HepG2 (cell line): ENCODE results near the gene RPS6KB2. TPM values are rescaled to one million over a fixed set of nuclear protein-coding genes. Genes with fewer than 3 reads are reported as not detected.
A peak's percentile ranks its signal among the peaks of the same experiment; 100 is the strongest.

Experiments
- ARNTL ChIP-seq: sonication (generic); formaldehyde crosslinking; IDR thresholded peaks from 2 replicates; pipeline ENCODE4 v1.4.0; 2020; ENCODE audit warnings: mild to moderate bottlenecking, missing genetic modification reagents
- ETV6 ChIP-seq: sonication (generic); formaldehyde crosslinking; conservative IDR thresholded peaks from 2 replicates; pipeline ENCODE4 v1.4.0; 2020; ENCODE audit warnings: missing genetic modification reagents
- ISL2 ChIP-seq: sonication (generic); formaldehyde crosslinking; IDR thresholded peaks from 2 replicates; pipeline ENCODE4 v1.5.0; 2020; ENCODE audit warnings: missing genetic modification reagents
- KDM5A ChIP-seq: fragments of 200-600 bp; sonication (generic); IDR thresholded peaks from 2 replicates; pipeline ENCODE4 v1.7.0; 2018; ENCODE audit warnings: antibody characterized with exemption, mild to moderate bottlenecking, low read length, borderline replicate concordance
- KLF9 ChIP-seq: IDR thresholded peaks from 2 replicates; pipeline ENCODE4 v1.6.1; 2016; ENCODE audit warnings: low read depth
- ZBTB49 ChIP-seq: sonication (generic); formaldehyde crosslinking; IDR thresholded peaks from 2 replicates; pipeline ENCODE4 v1.4.0; 2020; ENCODE audit warnings: missing genetic modification reagents, borderline replicate concordance
- ZNF10 ChIP-seq: sonication (generic); formaldehyde crosslinking; IDR thresholded peaks from 2 replicates; pipeline ENCODE4 v1.4.0; 2020; ENCODE audit warnings: mild to moderate bottlenecking, low read depth, missing genetic modification reagents, borderline replicate concordance
- ZNF441 ChIP-seq: sonication (generic); formaldehyde crosslinking; IDR thresholded peaks from 2 replicates; pipeline ENCODE4 v1.7.0; 2021; ENCODE audit warnings: missing genetic modification reagents, borderline replicate concordance
- ZNF614 ChIP-seq: IDR thresholded peaks from 2 replicates; pipeline ENCODE4 v1.6.1; 2018; ENCODE audit warnings: missing biosample characterization, missing genetic modification reagents, inconsistent platforms, borderline replicate concordance
- ZNF800 ChIP-seq: sonication (generic); formaldehyde crosslinking; IDR thresholded peaks from 2 replicates; pipeline ENCODE4 v1.4.0; 2020; ENCODE audit warnings: missing genetic modification reagents
- polyA plus RNA-seq, 8 experiments: library from polyadenylated mRNA; depleted of rRNA in 3 of 8; stranded (reverse) in 7 of 8; unstranded in 1 of 8; fragments of >200 nt; fragmentation: Illumina TruSeq in 4 of 8; extraction: Trizol in 4 of 8; gene quantifications; 2 replicates each; pipeline versions ENCODE4 v1.2.1 to v1.2.3, GENCODE V29; 2011 to 2016; ENCODE audit warnings: low read depth in 4 of 8, missing spikeins in 1 of 8, mixed read lengths in 1 of 8; ENCODE audit not compliant: insufficient read depth in 1 of 8
- total RNA-seq, 5 experiments: library from RNA; depleted of rRNA; stranded (reverse); fragments of >200 nt; fragmentation: Illumina TruSeq; extraction: Trizol; gene quantifications; 2 replicates each; pipeline ENCODE4 v1.2.3, GENCODE V29; 2016; ENCODE audit warnings: low read depth in 1 of 5
- TF ChIP-seq, protein P1 (sequence below): sonication (generic); formaldehyde crosslinking; IDR thresholded peaks from 2 replicates; pipeline ENCODE4 v1.4.0; 2020; ENCODE audit warnings: missing genetic modification reagents
- TF ChIP-seq, protein P2 (sequence below): sonication (generic); formaldehyde crosslinking; IDR thresholded peaks from 2 replicates; pipeline ENCODE4; 2020; ENCODE audit warnings: missing genetic modification reagents, mild to moderate bottlenecking, borderline replicate concordance
- TF ChIP-seq, protein P3 (sequence below): sonication (generic); formaldehyde crosslinking; IDR thresholded peaks from 2 replicates; pipeline ENCODE4 v1.4.0; 2020; ENCODE audit warnings: missing genetic modification reagents, mild to moderate bottlenecking, borderline replicate concordance
- TF ChIP-seq, protein P4 (sequence below): IDR thresholded peaks from 2 replicates; pipeline ENCODE4 v1.6.1; 2016; ENCODE audit warnings: mild to moderate bottlenecking, missing biosample characterization, missing genetic modification reagents

RPS6KB2 gene
- total and polyA plus RNA-seq, 2 of the 13 experiments (the other 11 are each of a cell fraction or from before 2014, with no cell fraction given): 52.9 to 54.8 TPM

- TF ChIP-seq, protein P1, sequence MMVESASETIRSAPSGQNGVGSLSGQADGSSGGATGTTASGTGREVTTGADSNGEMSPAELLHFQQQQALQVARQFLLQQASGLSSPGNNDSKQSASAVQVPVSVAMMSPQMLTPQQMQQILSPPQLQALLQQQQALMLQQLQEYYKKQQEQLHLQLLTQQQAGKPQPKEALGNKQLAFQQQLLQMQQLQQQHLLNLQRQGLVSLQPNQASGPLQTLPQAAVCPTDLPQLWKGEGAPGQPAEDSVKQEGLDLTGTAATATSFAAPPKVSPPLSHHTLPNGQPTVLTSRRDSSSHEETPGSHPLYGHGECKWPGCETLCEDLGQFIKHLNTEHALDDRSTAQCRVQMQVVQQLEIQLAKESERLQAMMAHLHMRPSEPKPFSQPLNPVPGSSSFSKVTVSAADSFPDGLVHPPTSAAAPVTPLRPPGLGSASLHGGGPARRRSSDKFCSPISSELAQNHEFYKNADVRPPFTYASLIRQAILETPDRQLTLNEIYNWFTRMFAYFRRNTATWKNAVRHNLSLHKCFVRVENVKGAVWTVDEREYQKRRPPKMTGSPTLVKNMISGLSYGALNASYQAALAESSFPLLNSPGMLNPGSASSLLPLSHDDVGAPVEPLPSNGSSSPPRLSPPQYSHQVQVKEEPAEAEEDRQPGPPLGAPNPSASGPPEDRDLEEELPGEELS (CRISPR knock-in tag): peak; percentile 49; the same call in 1 of the 2 replicates
- TF ChIP-seq KLF9 (CRISPR knock-in tag) (peak; percentile 74; the same call in 1 of the 2 replicates), ZNF10 (CRISPR knock-in tag) (no peak), ZNF800 (CRISPR knock-in tag) (no peak), ISL2 (CRISPR knock-in tag) (peak; percentile 15; the same call in 1 of the 2 replicates), ZNF441 (peak; percentile 77; the same call in 1 of the 2 replicates), KDM5A (peak; percentile 55; the same call in 1 of the 2 replicates), ARNTL (CRISPR knock-in tag) (peak; percentile 86), ZNF614 (peak; percentile 62; the same call in 1 of the 2 replicates), ETV6 (CRISPR knock-in tag) (no peak), ZBTB49 (CRISPR knock-in tag) (no peak)
- TF ChIP-seq, protein P2, sequence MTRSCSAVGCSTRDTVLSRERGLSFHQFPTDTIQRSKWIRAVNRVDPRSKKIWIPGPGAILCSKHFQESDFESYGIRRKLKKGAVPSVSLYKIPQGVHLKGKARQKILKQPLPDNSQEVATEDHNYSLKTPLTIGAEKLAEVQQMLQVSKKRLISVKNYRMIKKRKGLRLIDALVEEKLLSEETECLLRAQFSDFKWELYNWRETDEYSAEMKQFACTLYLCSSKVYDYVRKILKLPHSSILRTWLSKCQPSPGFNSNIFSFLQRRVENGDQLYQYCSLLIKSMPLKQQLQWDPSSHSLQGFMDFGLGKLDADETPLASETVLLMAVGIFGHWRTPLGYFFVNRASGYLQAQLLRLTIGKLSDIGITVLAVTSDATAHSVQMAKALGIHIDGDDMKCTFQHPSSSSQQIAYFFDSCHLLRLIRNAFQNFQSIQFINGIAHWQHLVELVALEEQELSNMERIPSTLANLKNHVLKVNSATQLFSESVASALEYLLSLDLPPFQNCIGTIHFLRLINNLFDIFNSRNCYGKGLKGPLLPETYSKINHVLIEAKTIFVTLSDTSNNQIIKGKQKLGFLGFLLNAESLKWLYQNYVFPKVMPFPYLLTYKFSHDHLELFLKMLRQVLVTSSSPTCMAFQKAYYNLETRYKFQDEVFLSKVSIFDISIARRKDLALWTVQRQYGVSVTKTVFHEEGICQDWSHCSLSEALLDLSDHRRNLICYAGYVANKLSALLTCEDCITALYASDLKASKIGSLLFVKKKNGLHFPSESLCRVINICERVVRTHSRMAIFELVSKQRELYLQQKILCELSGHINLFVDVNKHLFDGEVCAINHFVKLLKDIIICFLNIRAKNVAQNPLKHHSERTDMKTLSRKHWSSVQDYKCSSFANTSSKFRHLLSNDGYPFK: peak; percentile 69; the same call in 1 of the 2 replicates
- TF ChIP-seq, protein P3, sequence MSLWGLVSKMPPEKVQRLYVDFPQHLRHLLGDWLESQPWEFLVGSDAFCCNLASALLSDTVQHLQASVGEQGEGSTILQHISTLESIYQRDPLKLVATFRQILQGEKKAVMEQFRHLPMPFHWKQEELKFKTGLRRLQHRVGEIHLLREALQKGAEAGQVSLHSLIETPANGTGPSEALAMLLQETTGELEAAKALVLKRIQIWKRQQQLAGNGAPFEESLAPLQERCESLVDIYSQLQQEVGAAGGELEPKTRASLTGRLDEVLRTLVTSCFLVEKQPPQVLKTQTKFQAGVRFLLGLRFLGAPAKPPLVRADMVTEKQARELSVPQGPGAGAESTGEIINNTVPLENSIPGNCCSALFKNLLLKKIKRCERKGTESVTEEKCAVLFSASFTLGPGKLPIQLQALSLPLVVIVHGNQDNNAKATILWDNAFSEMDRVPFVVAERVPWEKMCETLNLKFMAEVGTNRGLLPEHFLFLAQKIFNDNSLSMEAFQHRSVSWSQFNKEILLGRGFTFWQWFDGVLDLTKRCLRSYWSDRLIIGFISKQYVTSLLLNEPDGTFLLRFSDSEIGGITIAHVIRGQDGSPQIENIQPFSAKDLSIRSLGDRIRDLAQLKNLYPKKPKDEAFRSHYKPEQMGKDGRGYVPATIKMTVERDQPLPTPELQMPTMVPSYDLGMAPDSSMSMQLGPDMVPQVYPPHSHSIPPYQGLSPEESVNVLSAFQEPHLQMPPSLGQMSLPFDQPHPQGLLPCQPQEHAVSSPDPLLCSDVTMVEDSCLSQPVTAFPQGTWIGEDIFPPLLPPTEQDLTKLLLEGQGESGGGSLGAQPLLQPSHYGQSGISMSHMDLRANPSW (CRISPR knock-in tag): no peak; the same call in 1 of the 2 replicates
- TF ChIP-seq, protein P4, sequence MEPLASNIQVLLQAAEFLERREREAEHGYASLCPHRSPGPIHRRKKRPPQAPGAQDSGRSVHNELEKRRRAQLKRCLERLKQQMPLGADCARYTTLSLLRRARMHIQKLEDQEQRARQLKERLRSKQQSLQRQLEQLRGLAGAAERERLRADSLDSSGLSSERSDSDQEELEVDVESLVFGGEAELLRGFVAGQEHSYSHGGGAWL: 0 out of 2 replicates have a peak, but pooled peaks have one; percentile 34
These were observed 40.6 kb downstream of the RPS6KB2 start, which contains the start of gene TMEM134 (continued) for GRCh38 chr11:67468759-67469507.
